HG03432 (cell line): ENCODE results near the gene SCYGR7.
"Not testable (repeated sequence)": the region's sequence is repeated elsewhere in the genome, so short reads cannot be mapped to it uniquely, and the experiment has no call there.

Experiments
- ATAC-seq: cut with Tn5 transposase; IDR thresholded peaks from one replicate; pipeline ENCODE4 v1.9.1; 2021; ENCODE audit warnings: mild to moderate bottlenecking, moderate library complexity; ENCODE audit not compliant: unreplicated experiment

The SCYGR7 gene

DNA sequence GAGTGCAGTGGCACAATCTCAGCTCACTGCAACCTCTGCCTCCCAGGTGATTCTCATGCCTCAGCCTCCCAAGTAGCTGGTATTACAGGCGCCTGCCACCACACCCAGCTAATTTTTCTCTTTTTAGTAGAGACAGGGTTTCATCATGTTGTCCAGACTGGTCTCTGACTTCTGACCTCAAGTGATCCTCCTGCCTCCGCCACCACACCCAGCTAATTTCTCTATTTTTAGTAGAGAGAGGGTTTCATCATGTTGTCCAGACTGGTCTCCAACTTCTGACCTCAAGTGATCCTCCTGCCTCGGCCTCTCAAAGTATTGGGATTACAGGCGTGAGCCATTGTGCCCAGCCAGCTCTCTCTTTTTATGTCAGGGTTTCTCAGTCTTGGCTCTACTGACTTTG lies 28.1 kb downstream of the SCYGR7 start:
- ATAC-seq, result not testable (repeated sequence)

GRCh38 chr2:227759411-227760118 lies 31.4 kb downstream of the SCYGR7 start:
- ATAC-seq, result no peak

- ATAC-seq, result no peak
These were observed 33.8 kb downstream of the SCYGR7 start for GRCh38 chr2:227761740-227762476.

DNA sequence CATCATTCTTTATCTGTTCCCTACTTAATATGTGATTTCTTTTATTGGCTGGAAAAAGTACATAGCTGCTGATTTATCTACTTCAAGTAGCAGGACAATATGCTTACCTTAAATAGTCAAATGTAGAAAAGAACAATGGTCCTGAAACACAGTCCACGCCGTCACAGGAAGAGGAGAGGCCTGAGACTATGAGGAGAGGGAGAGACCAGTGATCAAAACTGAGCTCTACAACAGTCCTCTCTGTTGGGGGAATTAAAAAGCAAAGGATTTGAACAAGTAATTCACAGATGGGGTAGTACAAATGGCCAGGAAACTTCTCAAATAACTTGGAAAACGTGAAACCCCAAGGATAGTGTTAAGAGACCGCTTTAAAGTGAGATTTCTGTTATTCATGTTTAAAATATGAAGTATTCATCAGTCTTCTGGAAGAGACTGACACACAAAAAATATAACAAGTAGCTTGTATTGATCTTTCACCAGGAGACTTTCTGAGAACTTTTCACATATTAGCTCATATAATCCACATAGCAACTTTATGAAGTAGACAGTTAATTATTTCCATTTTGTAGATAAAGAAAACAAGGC lies 37.7 kb downstream of the SCYGR7 start:
- peak; percentile 22 for ATAC-seq

- peak; percentile 99 for ATAC-seq
These were observed 38.3 kb downstream of the SCYGR7 start for GRCh38 chr2:227766373-227766883.

- ATAC-seq, result no peak
These were observed 39.7 kb downstream of the SCYGR7 start for GRCh38 chr2:227767830-227768229.

DNA sequence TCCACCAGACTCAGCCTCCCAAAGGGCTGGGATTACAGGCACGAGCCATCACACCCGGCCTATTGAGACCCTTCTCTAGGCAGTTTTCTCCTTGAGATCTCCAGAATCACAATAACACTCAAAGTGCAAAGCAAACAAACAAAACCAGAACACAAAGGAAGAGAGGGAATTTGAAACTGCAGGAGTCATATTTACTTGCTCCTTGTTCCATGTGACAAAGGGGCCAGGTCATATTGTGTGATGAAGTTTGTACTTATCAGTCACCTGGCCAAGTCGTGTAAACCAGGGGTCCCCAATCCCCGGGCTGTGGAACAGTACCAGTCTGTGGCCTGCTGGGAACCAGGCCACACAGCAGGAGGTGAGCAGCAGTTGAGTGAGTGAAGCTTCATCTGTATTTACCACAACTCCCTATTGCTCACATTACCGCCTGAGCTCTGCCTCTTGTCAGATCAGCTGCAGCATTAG lies 44.1 kb downstream of the SCYGR7 start:
- ATAC-seq, result no peak

DNA sequence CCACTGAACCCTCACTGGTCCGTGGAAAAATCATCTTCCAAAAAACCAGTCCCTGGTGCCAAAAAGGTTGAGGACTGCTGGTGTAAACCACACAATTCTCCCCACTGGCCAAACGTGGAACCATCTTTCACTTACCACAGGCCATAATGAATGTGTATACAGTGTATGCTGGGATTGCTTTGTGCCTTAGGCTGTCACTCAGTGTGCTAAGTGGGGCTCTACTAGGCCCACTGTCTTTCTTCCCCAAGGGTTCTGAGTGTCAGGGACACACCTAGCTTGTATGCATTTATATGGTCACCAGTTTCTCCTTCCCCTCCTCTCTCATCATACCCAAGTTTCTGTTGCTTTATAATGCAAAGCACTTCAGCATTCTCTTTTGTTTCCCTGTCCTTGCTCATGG lies 44.8 kb downstream of the SCYGR7 start:
- no peak for ATAC-seq

- no peak for ATAC-seq
These were observed 46.0 kb downstream of the SCYGR7 start for GRCh38 chr2:227774011-227774624.

DNA sequence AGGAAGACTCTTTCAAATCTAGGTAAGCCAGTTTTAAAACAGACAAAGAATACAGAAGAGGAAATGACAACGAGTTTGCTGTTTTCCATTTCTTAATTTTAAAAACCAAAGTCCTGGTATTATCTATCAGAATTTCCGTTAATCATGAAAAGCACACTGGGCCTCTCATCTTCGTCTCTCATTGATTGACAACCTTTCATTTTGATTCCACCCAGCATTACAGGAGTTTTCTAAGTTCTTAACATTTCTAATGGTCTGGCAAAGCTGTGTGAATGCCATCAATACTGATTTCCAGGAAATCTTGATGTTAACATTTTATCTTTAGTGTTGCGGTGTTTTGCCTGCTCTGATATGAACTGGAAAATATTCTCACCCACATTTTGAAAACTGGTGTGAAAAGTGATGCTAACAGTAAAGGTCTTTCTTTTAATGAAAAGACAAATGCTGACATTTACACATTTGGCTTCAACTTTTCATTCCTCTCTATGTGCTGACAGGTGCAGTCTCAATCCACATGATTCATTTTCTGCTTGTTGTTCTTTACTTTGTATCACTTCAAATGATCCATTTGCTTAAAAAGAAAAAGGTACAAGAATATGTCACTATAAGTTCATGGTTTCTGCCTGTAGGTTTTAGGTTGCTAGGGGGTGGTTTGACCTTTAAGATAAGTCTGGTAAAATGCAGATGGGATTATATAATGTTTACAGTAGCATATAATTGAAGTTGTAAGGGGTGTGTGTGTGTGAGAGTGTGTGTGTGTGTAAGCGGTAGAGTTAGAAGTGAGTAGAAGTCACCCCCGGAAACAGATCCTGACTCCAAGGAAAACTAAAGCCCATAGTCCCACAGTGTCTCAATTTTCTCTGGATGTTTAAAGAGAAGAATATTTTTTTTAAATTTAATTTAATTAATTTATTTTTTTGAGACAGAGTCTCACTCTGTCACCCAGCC lies 47.0 kb downstream of the SCYGR7 start:
- no peak for ATAC-seq
